ENCODE data around the gene PCGF1.
A peak's percentile ranks its signal among the peaks of the same experiment; 100 is the strongest.
"Not testable (repeated sequence)": the region's sequence is repeated elsewhere in the genome, so short reads cannot be mapped to it uniquely, and the experiment has no call there.

Gene PCGF1

GRCh38 chr2:74498500-74499266, 8.8 kb downstream of the PCGF1 start:
- no peak for DNase-seq

GRCh38 chr2:74497777-74498499, 9.6 kb downstream of the PCGF1 start:
- no peak for DNase-seq

GRCh38 chr2:74496997-74497776, 10.3 kb downstream of the PCGF1 start:
- DNase-seq: no peak

- DNase-seq: no peak
Measured at GRCh38 chr2:74495440-74495839, 12.1 kb downstream of the PCGF1 start.

- no peak for DNase-seq
Measured at GRCh38 chr2:74493546-74493945, 13.9 kb downstream of the PCGF1 start.

GRCh38 chr2:74491648-74492544, 15.6 kb downstream of the PCGF1 start:
- no peak for DNase-seq

GRCh38 chr2:74489906-74490305, 17.6 kb downstream of the PCGF1 start:
- DNase-seq: no peak

- no peak for DNase-seq
Measured at GRCh38 chr2:74488643-74489481, 18.6 kb downstream of the PCGF1 start.

- no peak for DNase-seq
Measured at GRCh38 chr2:74486141-74486540, 21.4 kb downstream of the PCGF1 start.

- not testable (repeated sequence) for DNase-seq
Measured at GRCh38 chr2:74483675-74484164, 23.8 kb downstream of the PCGF1 start.

- DNase-seq: peak; percentile 95
Measured at GRCh38 chr2:74482801-74483674, 24.5 kb downstream of the PCGF1 start, which contains the start of the genes CCDC142 and TTC31. Gene CCDC142 (minus strand): TSS chr2:74482998. CDS start chr2:74482837, 161 bp downstream. Gene TTC31 (plus strand): TSS chr2:74483081. CDS start chr2:74483096, 15 bp downstream.

GRCh38 chr2:74481961-74482800, 25.3 kb downstream of the PCGF1 start:
- DNase-seq: no peak

GRCh38 chr2:74481431-74481830, 26.1 kb downstream of the PCGF1 start:
- DNase-seq: no peak

GRCh38 chr2:74474899-74475298, 32.6 kb downstream of the PCGF1 start:
- DNase-seq: no peak

GRCh38 chr2:74474481-74474880, 33.0 kb downstream of the PCGF1 start:
- no peak for DNase-seq

GRCh38 chr2:74472945-74473258, 34.6 kb downstream of the PCGF1 start:
- DNase-seq: no peak

- DNase-seq: peak; percentile 95
Measured at GRCh38 chr2:74472086-74472944, 35.2 kb downstream of the PCGF1 start, which contains the start of gene MRPL53. Gene MRPL53 (minus strand): TSS chr2:74472680. CDS start chr2:74472660, 20 bp downstream.

Measured in fibroblast of skin of abdomen (primary cell).